ENCODE measurements around the gene PIK3CB.

PIK3CB gene

GRCh38 chr3:138834596-138835396, at the start of gene PIK3CB:
PIK3CB (minus strand) TSS chr3:138834928; CDS start chr3:138759343, 75,585 bp downstream.
- peak; percentile 81 for DNase-seq (ENCODE audit: low read depth)
- TF ChIP-seq CTCF (conservative IDR thresholded peaks at IDR 0.05; ENCODE audit: low read length): no peak
- peak within 1 kb of the TSS; percentile 73 for H3K4me3 ChIP-seq (ENCODE audit: low read length)

GRCh38 chr3:138881233-138881632, 46.5 kb upstream of the PIK3CB start:
- TF ChIP-seq CTCF (conservative IDR thresholded peaks at IDR 0.05; ENCODE audit: low read length): no peak
- H3K4me3 ChIP-seq (ENCODE audit: low read length): no peak overlapping the region
- no peak for DNase-seq (ENCODE audit: low read depth)

GRCh38 chr3:138879541-138880380, 45.0 kb upstream of the PIK3CB start:
- DNase-seq (ENCODE audit: low read depth): no peak
- no peak overlapping the region for H3K4me3 ChIP-seq (ENCODE audit: low read length)
- no peak for TF ChIP-seq CTCF (conservative IDR thresholded peaks at IDR 0.05; ENCODE audit: low read length)

DNA sequence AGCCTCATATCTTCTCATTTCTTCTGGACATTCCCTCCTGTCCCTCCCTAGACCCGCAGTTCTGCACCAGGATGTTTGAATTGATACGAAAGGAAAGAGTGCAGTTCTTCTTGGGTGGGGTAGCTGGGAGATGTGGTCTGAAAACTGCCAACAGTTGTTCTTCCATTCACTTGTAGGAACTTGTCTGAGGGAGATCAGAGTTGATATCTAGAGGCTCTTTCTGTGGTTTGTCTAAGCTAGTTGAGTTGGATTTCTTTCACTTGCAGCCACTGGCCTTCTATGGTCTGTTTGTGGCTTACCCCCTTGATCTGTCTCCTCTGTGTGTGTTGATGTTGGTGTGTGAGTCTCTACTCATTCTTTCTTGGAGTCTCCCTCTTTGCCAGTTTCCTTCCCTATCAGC, 42.5 kb upstream of the PIK3CB start:
- no peak overlapping the region for H3K4me3 ChIP-seq (ENCODE audit: low read length)
- no peak for DNase-seq (ENCODE audit: low read depth)
- TF ChIP-seq CTCF (conservative IDR thresholded peaks at IDR 0.05; ENCODE audit: low read length): no peak

DNA sequence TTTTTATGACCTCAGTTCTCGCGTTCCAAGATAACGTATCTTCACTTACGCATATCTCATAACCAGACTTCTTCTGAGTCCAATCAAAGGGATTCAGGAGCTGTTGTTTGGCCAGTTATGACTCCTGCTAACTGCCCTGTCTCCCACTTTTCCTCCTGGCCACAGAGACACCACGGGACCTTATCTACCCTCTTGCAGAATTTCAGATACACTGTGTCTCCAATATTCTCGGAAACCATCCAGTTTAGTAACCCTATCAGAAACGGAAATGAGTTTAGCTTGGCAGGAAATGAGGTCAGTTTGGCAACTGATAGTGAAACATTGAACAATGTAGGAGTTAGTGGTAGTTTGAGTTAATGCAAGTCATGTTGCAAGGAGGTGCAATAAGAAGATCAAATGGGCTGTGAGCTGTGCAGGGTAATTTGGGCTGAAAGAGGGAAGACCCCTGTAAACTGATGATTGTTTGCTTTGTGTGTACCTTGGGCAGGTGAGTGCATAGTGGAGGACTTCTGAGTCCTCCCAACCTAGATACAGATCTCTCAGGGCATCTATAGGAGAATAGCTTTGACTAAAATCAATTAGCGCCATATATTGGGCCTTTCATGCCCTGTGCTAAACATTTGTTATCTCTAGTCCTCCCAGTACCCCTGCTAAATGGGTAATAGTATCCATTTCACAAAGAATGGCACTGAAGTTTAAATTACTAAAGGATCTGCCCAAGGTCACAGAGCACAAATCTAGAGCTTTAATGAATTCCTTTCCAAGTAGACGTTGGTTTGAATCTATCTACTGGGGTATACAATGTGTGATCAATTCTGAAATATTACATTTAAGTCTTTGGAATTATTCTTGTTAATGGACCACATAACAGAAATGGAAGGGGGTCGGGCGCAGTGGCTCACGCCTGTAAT, 41.3 kb upstream of the PIK3CB start:
- DNase-seq (ENCODE audit: low read depth): no peak
- no peak overlapping the region for H3K4me3 ChIP-seq (ENCODE audit: low read length)
- TF ChIP-seq CTCF (conservative IDR thresholded peaks at IDR 0.05; ENCODE audit: low read length): no peak

DNA sequence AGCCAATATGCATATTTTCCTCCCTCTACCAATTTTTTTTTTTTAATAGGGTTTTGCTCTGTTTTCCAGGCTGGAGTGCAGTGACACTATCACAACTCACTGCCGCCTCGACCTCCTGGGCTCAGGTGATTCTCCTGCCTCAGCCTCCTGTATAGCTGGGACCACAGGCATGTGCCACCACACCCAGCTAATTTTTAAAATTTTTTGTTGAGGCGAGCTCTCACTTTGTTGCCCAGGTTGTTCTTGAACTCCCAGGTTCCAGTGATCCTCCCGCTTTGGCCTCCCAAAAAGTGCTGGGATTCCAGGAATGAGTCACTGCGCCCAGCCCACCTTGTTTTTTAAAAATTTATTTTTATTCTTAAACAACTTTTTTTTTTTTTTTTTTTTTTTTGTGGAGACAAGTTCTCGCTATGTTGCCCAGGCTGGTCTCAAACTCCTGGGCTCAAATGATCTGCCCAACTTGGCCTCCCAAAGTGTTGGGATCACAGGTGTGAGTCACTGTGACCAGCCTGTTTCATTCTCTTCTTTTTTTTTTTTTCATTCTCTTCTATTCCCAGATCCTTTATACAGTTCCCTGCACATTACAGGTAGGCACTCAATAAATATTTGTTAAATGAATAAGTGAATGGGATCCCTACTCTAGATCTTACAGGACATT, 40.5 kb upstream of the PIK3CB start:
- no peak for TF ChIP-seq CTCF (conservative IDR thresholded peaks at IDR 0.05; ENCODE audit: low read length)
- no peak overlapping the region for H3K4me3 ChIP-seq (ENCODE audit: low read length)
- DNase-seq (ENCODE audit: low read depth): no peak
